Motor neuron (in vitro differentiated cells): Measurements from ENCODE around the gene RNASE3. TPM values are rescaled to one million over a fixed set of nuclear protein-coding genes. Genes with fewer than 3 reads are reported as not detected.

Source experiments
- ATAC-seq, 8 experiments: fragments of 200-7000 bp; cut with Tn5 transposase; replicated peaks in 6 of 8; 2 replicates each; pipeline ENCODE4 v1.8.0; 2021; ENCODE audit warnings: mild to moderate bottlenecking in 8 of 8, moderate library complexity in 8 of 8
- H3K27ac ChIP-seq, 2 donors: fragments of 250-450 bp; sonication (Bioruptor Pico); 2 replicates each; pipeline ENCODE4 v1.9.0; 2021; ENCODE audit warnings: antibody characterized with exemption in 2 of 2, mild to moderate bottlenecking in 2 of 2, moderate library complexity in 1 of 2
- H3K4me1 ChIP-seq, 2 donors: fragments of 250-450 bp; sonication (Bioruptor Pico); replicated peaks in 1 of 2; 2 replicates each; pipeline ENCODE4 v1.6.1; 2021; ENCODE audit warnings: antibody characterized with exemption in 2 of 2, mild to moderate bottlenecking in 2 of 2, moderate library complexity in 1 of 2
- H3K4me3 ChIP-seq, 5 donors: fragments of 250-450 bp; sonication (Bioruptor Pico); 2 replicates each; pipeline ENCODE4 v1.9.0; 2021; ENCODE audit warnings: antibody characterized with exemption in 5 of 5, mild to moderate bottlenecking in 5 of 5, moderate library complexity in 4 of 5
- WGBS, 10 experiments: fragments of 450-650 bp; shearing (Covaris generic); methylation state at CpG; one replicate each; pipeline ENCODE4 v1.0.0; 2022; 5-methylcytosine and 5-hydroxymethylcytosine counted together
- in situ Hi-C, 9 experiments: fragments of 400-800 bp; cut with MboI; loops; one replicate each; pipeline ENCODE4 v1.15.0; 2021; ENCODE audit warnings: low sequenced_read_pairs in 9 of 9, low pct_unique_long_range_greater_than_20kb in 2 of 9; ENCODE audit not compliant: unreplicated experiment in 9 of 9
- total RNA-seq, 8 experiments: library from RNA; unstranded; fragments of 300-600 nt; gene quantifications; 2 replicates each; pipeline versions ENCODE4 v1.2.3 to v1.2.4, GENCODE V29; 2022

Gene RNASE3
- total RNA-seq, 8 experiments from 2014 or later, result not detected

- ATAC-seq, result no peak
- Histone ChIP-seq H3K27ac (no peak overlapping the region), H3K4me3 (no peak overlapping the region), H3K4me1 (no peaks in the 10 kb centered on the region)
- WGBS, 10 experiments, result 20 to 96% (median 68%) methylated on average over 1 to 5 of the region's 5 CpGs; no CpG with 5 or more reads in 1 of the 10 experiments
- in situ Hi-C loops, result no loop called here
These were observed 44.3 kb downstream of the RNASE3 start for GRCh38 chr14:20935303-20935984.

Other genes with a start within 250 kb of the RNASE3 start
- under 1 TPM in 1 of 8 experiments, not detected in 7; 0.28 TPM for gene OR6S1, start 249.7 kb upstream of the RNASE3 start, total RNA-seq
- gene RNASE4, start 206.8 kb upstream of the RNASE3 start, total RNA-seq, result 1 to 10 TPM in 7 of 8 experiments, under 1 TPM in 1; 0.98 to 9.2 (median 2.0) TPM
- 1 to 10 TPM in 6 of 8 experiments, under 1 TPM in 1, not detected in 1; 0.96 to 7.4 (median 2.0) TPM for gene ANG, start 202.6 kb upstream of the RNASE3 start, total RNA-seq
- gene EDDM3A, start 145.5 kb upstream of the RNASE3 start, total RNA-seq, result under 1 TPM in 2 of 8 experiments, not detected in 6; 0.33 to 0.66 TPM
- under 1 TPM in 2 of 8 experiments, not detected in 6; 0.23 to 0.87 TPM for gene EDDM3B, start 123.0 kb upstream of the RNASE3 start, total RNA-seq
- gene RNASE6, start 110.1 kb upstream of the RNASE3 start, total RNA-seq, result 10 to 100 TPM in 1 of 8 experiments, 1 to 10 TPM in 1, under 1 TPM in 1, not detected in 5; 0.28 to 17.8 (median 2.3) TPM
- gene RNASE1, start 88.5 kb upstream of the RNASE3 start, total RNA-seq, result 100 to 1,000 TPM in 1 of 8 experiments, 10 to 100 TPM in 2, not detected in 5; 47.0 to 362 (median 50.7) TPM
- gene RNASE2, start 64.1 kb downstream of the RNASE3 start, total RNA-seq, result 10 to 100 TPM in 1 of 8 experiments, not detected in 7; 19.0 TPM
- gene METTL17, start 98.6 kb downstream of the RNASE3 start, total RNA-seq, result 100 to 1,000 TPM in 1 of 8 experiments, 10 to 100 TPM in 7; 30.2 to 119 (median 58.5) TPM
- under 1 TPM in 4 of 8 experiments, not detected in 4; 0.11 to 0.47 (median 0.39) TPM for gene SLC39A2, start 107.9 kb downstream of the RNASE3 start, total RNA-seq
- gene NDRG2, start 133.7 kb downstream of the RNASE3 start, total RNA-seq, result 10 to 100 TPM in 5 of 8 experiments, 1 to 10 TPM in 3; 4.1 to 51.8 (median 13.7) TPM
- under 1 TPM in 3 of 8 experiments, not detected in 5; 0.18 to 0.62 (median 0.38) TPM for gene TPPP2, start 138.8 kb downstream of the RNASE3 start, total RNA-seq
- gene RNASE13, start 143.4 kb downstream of the RNASE3 start, total RNA-seq, result under 1 TPM in 3 of 8 experiments, not detected in 5; 0.17 to 0.90 (median 0.70) TPM
- under 1 TPM in 4 of 8 experiments, not detected in 4; 0.14 to 0.40 (median 0.29) TPM for gene RNASE7, start 151.0 kb downstream of the RNASE3 start, total RNA-seq
- under 1 TPM in 2 of 8 experiments, not detected in 6; 0.22 to 0.95 TPM for gene RNASE8, start 166.4 kb downstream of the RNASE3 start, total RNA-seq
- 10 to 100 TPM; 15.0 to 61.4 (median 24.8) TPM for gene ARHGEF40, start 178.9 kb downstream of the RNASE3 start, total RNA-seq
- gene ZNF219, start 207.3 kb downstream of the RNASE3 start, total RNA-seq, result 10 to 100 TPM; 10.5 to 42.7 (median 17.2) TPM
- gene TMEM253, start 209.7 kb downstream of the RNASE3 start, total RNA-seq, result 1 to 10 TPM in 4 of 8 experiments, under 1 TPM in 4; 0.37 to 2.5 (median 1.0) TPM